NCI-H510A (cell line): Measurements from ENCODE around the gene HCFC1R1.

ENCODE experiments used
- DNase-seq: peaks from one replicate; lab custom pipeline; 2025; lab: John Stamatoyannopoulos, UW

Gene HCFC1R1

GRCh38 chr16:3035972-3036725 lies 12.4 kb upstream of the HCFC1R1 start:
- DNase-seq, result no peak

- DNase-seq, result no peak
These were observed 11.7 kb upstream of the HCFC1R1 start for GRCh38 chr16:3035289-3035971.

- DNase-seq, result no peak
These were observed 8.9 kb upstream of the HCFC1R1 start for GRCh38 chr16:3032624-3033023.

GRCh38 chr16:3030222-3031212 lies 6.8 kb upstream of the HCFC1R1 start:
- no peak for DNase-seq

- DNase-seq, result no peak
These were observed 5.9 kb upstream of the HCFC1R1 start for GRCh38 chr16:3029491-3030221.

- no peak for DNase-seq
These were observed 5.1 kb upstream of the HCFC1R1 start for GRCh38 chr16:3028716-3029319.

GRCh38 chr16:3027983-3028715 lies 4.4 kb upstream of the HCFC1R1 start:
- DNase-seq, result no peak

GRCh38 chr16:3027489-3027795 lies 3.7 kb upstream of the HCFC1R1 start:
- DNase-seq, result no peak

- DNase-seq, result no peak
These were observed 3.1 kb upstream of the HCFC1R1 start for GRCh38 chr16:3026609-3027488.

- DNase-seq, result no peak
These were observed 2.2 kb upstream of the HCFC1R1 start for GRCh38 chr16:3026003-3026378.

GRCh38 chr16:3025032-3026002 lies 1.6 kb upstream of the HCFC1R1 start:
- no peak for DNase-seq

GRCh38 chr16:3023415-3023668 lies 400 bp downstream of the HCFC1R1 start:
- no peak for DNase-seq

GRCh38 chr16:3022684-3023414 lies 893 bp downstream of the HCFC1R1 start:
- no peak for DNase-seq

- no peak for DNase-seq
These were observed 1.5 kb downstream of the HCFC1R1 start for GRCh38 chr16:3022208-3022683.

- DNase-seq, result no peak
These were observed 2.1 kb downstream of the HCFC1R1 start for GRCh38 chr16:3021449-3022207.

- no peak for DNase-seq
These were observed 2.9 kb downstream of the HCFC1R1 start for GRCh38 chr16:3020604-3021448.
